GM10847 (cell line): ENCODE results near the gene JMJD8.

Experiments used
- POLR2A ChIP-seq: IDR thresholded peaks from 2 replicates; pipeline ENCODE4 v1.6.1; 2011; ENCODE audit not compliant: insufficient read length; ENCODE audit errors: extremely low read depth

The JMJD8 gene, protein sequence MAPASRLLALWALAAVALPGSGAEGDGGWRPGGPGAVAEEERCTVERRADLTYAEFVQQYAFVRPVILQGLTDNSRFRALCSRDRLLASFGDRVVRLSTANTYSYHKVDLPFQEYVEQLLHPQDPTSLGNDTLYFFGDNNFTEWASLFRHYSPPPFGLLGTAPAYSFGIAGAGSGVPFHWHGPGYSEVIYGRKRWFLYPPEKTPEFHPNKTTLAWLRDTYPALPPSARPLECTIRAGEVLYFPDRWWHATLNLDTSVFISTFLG

DNA sequence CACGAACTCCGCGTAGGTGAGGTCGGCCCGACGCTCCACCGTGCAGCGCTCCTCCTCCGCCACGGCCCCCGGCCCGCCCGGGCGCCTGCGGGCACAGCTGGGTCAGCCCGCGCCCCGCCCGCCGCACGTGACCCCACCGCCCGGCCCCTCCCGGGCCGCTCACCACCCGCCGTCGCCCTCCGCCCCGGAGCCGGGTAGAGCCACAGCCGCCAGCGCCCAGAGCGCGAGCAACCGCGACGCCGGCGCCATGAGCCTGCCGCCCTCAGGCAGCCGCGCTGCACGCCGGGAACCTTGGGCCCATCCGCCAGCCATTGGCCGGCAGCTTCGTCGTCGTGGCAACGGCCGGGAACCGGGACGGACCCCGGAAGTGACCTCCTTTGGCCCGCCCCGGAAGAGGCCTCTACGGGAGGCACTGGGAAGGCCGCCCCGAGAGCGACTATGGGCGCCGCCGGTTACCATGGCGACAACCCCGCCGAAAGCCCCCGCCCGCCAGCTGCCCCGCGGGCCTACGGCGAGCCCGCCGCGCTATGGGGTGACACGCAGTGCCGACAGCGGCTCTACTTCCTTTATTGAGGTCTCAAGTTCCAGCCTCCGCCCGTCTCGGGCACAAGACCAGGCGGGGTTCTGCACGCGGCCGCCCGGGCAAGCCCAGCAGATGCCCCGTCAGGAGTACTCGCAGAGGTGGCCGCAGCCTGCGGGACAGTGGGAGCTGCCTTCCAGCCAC is at the start of gene JMJD8:
JMJD8 (minus strand) TSS at position 264 of the 724 bp plus-strand sequence; CDS start at position 249, 15 bp downstream.
- TF ChIP-seq POLR2A: peak; percentile 90

DNA sequence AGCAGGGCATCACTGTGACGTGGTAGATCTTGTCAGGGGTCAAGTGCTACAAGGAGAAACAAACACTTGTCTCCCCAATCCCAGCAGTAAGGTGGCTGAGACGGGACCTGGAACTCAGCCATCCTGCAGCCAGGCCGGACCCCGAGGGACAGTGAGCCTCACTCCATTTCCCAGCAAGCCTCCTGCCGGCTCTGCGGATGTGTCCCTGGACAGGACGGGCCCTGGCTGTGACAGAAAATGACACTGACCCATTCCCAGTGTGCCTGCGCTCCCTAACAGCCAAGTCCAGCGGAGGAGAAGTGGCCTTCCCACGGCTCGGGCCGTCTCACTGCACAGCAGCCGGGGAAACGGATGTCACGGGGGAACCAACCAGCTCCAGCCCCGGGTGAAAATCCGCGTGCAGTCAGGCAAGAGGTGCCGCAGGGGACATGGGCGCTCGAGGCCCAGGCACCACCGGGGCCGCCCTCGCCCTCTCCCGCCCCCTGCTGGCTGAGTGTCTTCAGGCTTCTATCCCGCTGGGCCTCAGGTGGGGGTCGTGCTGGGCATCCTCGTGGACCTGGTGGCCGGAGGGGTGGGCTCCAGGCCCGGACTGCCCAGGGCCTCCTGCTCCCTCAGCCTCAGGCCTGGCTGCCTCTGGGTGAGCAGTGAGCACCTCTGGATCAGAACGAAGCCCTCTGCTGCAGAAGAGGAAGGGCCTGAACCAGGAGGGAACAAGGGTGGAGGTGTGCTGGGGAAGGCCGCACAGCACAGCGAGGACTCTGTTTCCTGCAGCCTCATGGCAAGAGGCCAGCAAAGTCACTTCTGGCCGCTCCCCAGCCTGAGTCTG is 49.5 kb upstream of the JMJD8 start:
- TF ChIP-seq POLR2A: no peak

DNA sequence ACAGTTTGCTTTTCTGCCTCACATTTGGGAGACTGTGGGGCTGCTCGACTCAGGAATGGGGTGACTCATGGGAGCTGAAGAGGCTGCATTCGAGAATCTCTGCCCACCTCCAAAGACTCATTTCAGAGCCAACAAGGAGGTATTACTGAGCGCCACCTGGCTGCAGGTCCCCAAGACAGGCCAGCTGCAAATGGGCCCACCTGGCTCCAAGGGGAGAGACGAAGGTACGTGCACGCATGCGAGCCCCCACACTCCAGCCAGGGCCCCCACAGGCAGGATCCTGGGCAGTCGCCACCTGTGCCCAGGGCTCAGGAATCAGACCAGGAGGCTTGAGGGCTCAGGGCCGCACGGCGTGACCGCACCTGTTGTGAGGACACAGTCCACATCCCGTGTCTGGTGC is 48.8 kb upstream of the JMJD8 start:
- TF ChIP-seq POLR2A: no peak

DNA sequence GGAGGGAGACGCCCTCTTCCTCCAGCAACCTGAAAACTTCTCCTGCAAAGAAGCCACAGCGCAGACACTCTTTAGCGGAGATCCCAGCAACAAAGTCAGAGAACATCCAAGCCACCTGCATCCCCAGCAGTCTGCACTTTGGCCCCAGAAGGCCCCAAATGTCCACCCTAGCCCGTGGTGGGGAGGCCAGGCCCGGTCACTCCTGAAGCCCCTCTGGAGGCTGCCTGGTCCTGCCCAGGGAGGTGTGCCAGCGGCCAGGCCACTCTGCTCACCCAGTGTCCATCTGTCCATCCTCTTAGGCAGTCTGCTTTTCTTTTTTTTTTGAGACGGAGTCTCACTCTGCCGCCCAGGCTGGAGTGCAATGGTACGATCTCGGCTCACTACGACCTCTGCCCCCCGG is 48.2 kb upstream of the JMJD8 start:
- no peak for TF ChIP-seq POLR2A

DNA sequence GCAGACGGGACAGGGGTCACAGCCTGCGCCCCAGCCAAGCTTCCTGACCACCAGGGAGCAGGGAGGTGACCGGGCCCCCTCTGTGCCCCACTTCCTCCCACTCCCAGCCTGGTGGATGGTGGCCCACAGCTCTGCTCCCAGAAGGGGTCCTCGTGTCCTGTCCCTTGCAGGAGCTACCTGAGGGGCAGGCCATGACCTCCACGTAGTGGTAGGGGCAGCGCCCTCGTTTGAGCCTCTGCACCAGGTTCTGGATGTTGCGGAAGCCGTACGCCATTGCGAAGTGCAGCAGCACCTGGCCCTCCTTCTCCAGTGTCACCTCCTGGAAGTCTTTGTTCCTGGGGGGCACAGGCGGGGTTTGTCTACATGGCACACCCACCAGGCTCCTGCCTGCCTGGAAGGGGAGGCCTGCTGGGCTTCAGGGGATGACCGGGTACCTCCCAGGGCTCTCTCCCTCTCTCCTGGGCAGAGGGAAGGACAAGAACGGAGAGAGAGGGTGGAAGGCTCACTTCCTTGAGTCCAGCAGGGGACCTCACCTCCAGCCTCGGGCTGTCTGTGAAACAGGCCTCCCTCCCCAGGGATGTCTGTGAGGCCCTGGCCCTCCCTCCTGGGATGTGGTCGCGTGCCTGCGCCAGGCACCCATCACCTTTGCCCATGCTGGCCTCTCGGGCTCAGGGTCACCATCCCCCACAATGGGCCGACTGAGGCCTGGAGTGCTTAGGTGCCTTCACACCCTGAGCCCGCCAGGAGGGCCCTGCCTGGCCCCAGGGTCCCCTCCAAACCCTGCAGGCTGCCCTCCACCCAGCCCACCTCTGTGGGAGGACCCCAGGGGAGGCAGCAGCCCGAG is 46.8 kb upstream of the JMJD8 start:
- TF ChIP-seq POLR2A: no peak

DNA sequence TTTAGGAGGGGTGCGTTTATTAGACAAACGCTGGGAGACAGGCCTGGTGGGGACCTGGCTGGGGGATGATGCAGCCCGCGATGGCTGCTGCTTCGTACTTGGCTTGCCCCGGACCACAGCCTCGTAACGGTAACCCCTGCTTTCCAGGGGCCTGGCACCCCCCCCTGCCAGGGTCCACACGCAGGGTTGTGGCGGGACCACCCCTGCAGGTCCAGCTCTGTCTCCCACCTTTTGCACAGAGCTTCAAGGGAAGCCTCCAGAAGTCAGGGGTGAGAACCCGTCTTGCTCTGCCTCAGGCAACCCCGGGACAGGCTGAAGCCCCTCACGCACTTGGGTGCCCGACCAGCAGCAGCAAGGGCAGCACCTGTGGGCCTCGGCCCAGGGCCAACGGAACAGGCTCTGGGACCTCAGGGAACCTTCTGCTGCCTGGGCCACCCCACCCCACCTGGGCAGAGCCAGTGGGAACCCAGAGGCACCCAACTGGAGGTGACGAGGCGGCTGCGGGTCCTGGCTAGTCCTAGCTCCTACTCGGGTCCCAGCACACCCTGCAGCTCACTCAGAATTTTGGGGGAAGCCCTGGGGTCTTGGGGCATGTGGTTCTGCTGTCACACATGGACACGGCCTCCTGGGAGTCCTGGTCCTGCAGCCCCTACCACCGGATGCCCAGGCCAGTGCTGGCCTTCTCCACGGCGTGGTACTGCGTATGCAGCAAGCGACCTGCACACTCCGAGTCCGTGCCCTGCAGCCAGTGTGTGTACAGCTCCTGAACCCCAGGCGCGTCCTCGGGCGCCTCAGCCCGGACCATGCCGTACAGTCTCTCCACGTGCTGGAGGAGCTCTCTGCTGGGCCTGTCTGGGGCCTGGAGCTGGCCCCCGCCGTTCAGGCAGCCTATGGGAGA is 45.9 kb upstream of the JMJD8 start:
- no peak for TF ChIP-seq POLR2A

DNA sequence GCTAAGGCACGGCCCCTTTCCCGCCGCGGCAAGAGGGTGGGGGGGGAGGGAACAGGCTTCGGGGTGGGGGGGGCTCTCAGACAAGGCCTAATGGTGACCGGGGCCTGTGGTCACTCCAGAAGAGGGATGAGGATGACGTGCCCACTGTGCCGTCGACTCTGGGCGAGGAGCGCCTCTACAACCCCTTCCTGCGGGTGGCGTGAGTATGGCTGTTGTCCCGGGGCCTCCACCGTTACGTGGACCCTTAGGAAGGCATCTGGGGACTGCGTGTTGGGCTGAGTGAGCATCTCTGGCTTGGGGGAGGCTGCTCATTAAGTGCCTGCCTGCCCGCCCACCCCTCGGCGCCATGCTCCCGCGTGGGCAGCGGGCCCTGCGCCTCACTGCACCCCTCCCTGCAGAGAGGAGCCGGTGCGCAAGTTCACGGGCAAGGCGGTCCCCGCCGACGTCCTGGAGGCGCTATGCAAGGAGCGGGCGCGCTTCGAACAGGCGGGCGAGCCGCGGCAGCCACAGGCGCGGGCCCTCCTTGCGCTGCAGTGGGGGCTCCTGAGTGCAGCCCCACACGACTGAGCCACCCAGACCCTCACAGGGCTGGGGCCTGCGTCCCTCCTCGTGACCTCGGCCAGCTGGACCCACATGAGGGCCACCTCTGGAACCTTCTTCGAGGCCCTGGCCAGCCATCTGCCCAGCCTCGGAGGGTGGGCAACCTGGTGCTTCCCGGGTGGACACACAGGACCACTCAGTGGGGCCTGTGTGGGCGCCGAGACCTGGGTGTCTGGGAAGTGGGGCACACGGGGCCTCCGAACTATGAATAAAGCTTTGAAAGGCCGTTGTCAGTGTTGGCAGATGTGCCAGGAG is 45.0 kb upstream of the JMJD8 start:
- TF ChIP-seq POLR2A: no peak

DNA sequence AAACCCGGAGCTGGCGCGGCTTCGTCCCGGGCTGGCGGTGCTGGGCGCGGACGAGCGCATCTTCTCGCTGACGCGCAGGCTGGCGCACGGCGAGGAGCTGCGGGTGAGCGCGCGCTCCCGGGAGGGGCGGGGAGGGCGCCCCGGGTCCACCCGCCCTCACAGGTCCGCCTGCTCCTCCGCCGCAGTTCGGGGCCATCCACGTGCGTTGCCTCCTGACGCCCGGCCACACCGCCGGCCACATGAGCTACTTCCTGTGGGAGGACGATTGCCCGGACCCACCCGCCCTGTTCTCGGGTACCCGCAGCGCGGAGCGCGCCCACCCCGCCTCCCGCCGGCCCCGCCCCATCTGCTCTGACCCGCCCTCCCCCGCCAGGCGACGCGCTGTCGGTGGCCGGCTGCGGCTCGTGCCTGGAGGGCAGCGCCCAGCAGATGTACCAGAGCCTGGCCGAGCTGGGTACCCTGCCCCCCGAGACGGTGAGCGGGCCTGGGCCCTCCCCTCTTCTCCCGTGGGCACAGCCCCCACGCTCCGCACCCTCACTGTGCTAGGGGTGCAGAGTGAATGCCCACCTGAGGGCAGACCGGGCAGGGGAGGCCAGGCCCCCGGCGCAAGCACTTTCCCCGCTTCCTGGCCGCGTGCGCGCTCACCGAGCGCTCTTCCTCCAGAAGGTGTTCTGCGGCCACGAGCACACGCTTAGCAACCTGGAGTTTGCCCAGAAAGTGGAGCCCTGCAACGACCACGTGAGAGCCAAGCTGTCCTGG is 44.2 kb upstream of the JMJD8 start:
- no peak for TF ChIP-seq POLR2A

DNA sequence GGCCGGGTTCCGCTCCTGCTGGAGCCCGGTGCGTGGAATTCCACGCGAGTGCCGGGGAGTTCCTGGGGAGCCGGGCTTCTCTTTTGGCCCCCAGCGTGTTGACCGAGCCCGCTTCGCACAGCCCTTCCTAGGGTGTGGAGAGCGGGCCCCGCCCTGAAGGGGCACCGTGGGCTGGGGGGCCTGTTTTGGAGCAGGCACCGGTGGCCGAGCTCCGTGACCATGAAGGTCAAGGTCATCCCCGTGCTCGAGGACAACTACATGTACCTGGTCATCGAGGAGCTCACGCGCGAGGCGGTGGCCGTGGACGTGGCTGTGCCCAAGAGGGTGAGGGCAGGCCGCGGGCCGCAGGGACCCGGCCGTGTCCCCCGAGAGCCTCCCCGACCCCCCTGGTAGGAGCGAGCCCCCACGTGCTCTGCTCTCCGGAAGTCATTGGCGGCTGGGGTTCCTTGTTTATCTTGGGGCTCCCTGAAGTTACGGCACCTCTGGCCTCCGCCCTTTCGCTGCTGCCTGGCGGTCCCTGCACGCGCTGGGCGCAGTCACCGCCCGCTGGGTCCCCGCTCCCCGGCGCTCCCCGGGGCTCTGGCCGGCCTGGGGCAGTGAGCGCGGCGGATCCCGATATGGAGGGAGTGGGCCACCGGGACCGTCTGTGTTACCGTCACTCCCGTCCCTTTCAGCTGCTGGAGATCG is 43.3 kb upstream of the JMJD8 start:
- peak; percentile 9 for TF ChIP-seq POLR2A

DNA sequence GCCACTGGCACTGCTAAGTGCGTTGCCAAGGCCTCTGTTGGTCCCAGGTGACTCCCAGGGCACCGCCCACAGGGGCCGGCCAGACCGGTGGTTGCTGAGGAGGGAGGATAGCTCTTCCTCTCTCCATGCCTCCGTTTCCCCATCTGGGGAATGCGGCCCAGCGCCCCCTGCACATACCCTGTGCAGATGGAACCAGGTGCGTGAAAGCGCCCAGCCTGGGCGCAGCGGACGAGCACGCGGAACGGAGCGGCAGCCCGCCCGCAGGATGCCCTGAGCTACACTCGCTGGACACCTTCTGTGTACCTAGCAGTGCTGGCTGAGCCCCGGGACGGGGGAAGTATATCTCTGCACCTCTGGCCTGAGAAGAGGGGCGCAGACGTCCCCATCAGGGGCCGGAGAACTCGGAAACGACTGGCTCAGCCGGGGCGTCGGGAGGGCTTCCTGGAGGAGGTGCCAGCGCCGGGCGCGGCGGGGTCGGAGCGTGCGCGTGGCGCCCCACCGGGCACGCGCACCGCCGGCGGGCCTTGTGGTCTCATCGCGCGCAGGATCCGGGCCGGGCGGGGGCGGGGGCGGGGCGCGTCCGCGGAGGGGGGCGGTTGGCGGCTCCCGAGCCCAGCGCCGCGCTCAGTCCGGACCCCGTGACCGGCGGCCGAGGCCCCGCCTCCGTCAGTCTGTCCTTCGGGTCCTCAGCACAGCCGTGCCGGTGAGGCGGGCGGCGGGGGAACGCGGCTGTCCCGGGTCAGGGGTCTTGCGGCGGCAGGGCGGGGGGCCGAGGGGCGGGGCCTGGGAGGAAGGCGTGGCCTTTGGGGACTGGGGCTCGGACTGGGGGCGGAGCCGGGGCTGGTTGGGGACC is 42.5 kb upstream of the JMJD8 start, which contains the start of the genes CCDC78 and HAGHL:
CCDC78 (minus strand) TSS at position 6 of the 853 bp plus-strand sequence. CDS start 76 bp downstream, outside the sequence.
HAGHL (plus strand) TSS at position 669 of the 853 bp plus-strand sequence. CDS start 404 bp downstream, outside the sequence.
- no peak for TF ChIP-seq POLR2A

DNA sequence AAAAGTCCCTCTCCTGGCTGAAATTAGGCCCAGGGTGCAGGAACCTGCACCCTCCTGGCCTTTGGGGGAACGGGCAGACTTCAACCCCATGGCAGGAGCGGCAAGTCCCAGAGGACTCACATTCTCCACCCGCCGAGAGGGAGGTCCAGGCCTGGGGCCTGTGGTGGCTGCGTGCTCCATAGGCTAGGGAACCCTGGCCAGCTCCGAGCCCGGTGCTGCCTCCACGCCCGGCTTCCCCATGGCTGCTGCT is 42.0 kb upstream of the JMJD8 start:
- no peak for TF ChIP-seq POLR2A
